Panc1 (cell line): ENCODE data around the gene MAPT. TPM values are rescaled to one million over a fixed set of nuclear protein-coding genes. Genes with fewer than 3 reads are reported as not detected.

Source experiments
- ATAC-seq: fragments of 200-7000 bp; cut with Tn5 transposase; 2 replicates; pipeline ENCODE4 v1.9.1; 2020; ENCODE audit warnings: mild to moderate bottlenecking, moderate library complexity
- BruUV-seq: library from RNA; stranded (reverse); fragments of 400-500 nt; replicated peaks from 2 replicates; lab custom pipeline; 2021; lab: Mats Ljungman, UMichigan
- CTCF ChIA-PET: fragments of 300-600 bp; sonication (Branson Sonifier 250); formaldehyde crosslinking; loops from one replicate; lab custom pipeline; 2022; ENCODE audit warnings: antibody characterized with exemption; lab: Charles Lee
- POLR2A ChIA-PET: fragments of 300-600 bp; sonication (Branson Sonifier 250); formaldehyde crosslinking; loops from one replicate; lab custom pipeline; 2022; ENCODE audit warnings: antibody characterized with exemption; lab: Charles Lee
- DNase-seq: peaks from one replicate; pipeline ENCODE4 v3.0.0-alpha.2; 2010; ENCODE audit warnings: low read depth, low spot score
- H3K27ac ChIP-seq: 2 replicates; pipeline ENCODE4 v1.5.1; 2011; ENCODE audit warnings: mild to moderate bottlenecking, low read length, inconsistent platforms
- H3K27me3 ChIP-seq: fragments of 200-500 bp; sonication (Bioruptor generic); 2 replicates; pipeline ENCODE4 v1.6.0; 2014; ENCODE audit warnings: low read length, inconsistent platforms; ENCODE audit not compliant: control insufficient read depth, insufficient read depth
- H3K36me3 ChIP-seq: fragments of 200-500 bp; sonication (Bioruptor generic); 2 replicates; pipeline ENCODE4 v1.5.1; 2014; ENCODE audit warnings: inconsistent platforms, mild to moderate bottlenecking, low read length, moderate library complexity; ENCODE audit not compliant: control insufficient read depth, insufficient read depth
- H3K4me1 ChIP-seq: 2 replicates; pipeline ENCODE4 v1.5.1; 2011; ENCODE audit warnings: inconsistent platforms, mild to moderate bottlenecking, low read length, moderate library complexity; ENCODE audit not compliant: control insufficient read depth, insufficient read depth
- H3K4me3 ChIP-seq, 2 experiments: 2 replicates each; pipeline ENCODE4 v1.5.1; 2011 to 2012; ENCODE audit warnings: low read depth in 2 of 2, low read length in 2 of 2, mild to moderate bottlenecking in 2 of 2, inconsistent platforms in 1 of 2, moderate library complexity in 1 of 2
- H3K9me3 ChIP-seq: fragments of 200-500 bp; sonication (Bioruptor generic); 2 replicates; pipeline ENCODE4 v1.5.1; 2014; ENCODE audit warnings: low read depth, mild to moderate bottlenecking, inconsistent platforms, low read length, moderate library complexity; ENCODE audit not compliant: control insufficient read depth, insufficient read depth
- POLR2AphosphoS5 ChIP-seq: IDR thresholded peaks from 2 replicates; pipeline ENCODE4 v1.6.1; 2012; ENCODE audit warnings: mild to moderate bottlenecking, low read depth, low read length, moderate library complexity
- REST ChIP-seq, 2 experiments: IDR thresholded peaks; 2 replicates each; pipeline ENCODE4 v1.6.1; 2011 to 2012; ENCODE audit warnings: low read depth in 2 of 2, control low read depth in 1 of 2, low read length in 1 of 2, mild to moderate bottlenecking in 1 of 2, moderate library complexity in 1 of 2; ENCODE audit not compliant: insufficient read depth in 1 of 2
- SIN3A ChIP-seq: IDR thresholded peaks from 2 replicates; pipeline ENCODE4 v1.6.1; 2012; ENCODE audit warnings: low read depth, mild to moderate bottlenecking, low read length, moderate library complexity, borderline replicate concordance; ENCODE audit not compliant: insufficient read depth
- TCF7L2 ChIP-seq: IDR thresholded peaks from 2 replicates; pipeline ENCODE4 v1.6.1; 2011; ENCODE audit warnings: mild to moderate bottlenecking, low read depth, low read length, inconsistent platforms
- in situ Hi-C: cut with HindIII; loops from 2 replicates; pipeline ENCODE4 v1.10.0; 2016; ENCODE audit warnings: low sequenced_read_pairs, low pct_unique_long_range_greater_than_20kb
- intact Hi-C: fragments of 100-400 bp; cut with micrococcal nuclease; formaldehyde crosslinking; loops from one replicate; pipeline ENCODE4 v1.10.0; 2022; ENCODE audit not compliant: unreplicated experiment
- total RNA-seq: library from RNA; stranded (reverse); gene quantifications from one replicate; pipeline ENCODE4 v1.2.1, GENCODE V29; 2021; ENCODE audit not compliant: unreplicated experiment
- TF ChIP-seq, protein P1 (sequence below): fragments of 450-650 bp; IDR thresholded peaks from 2 replicates; pipeline ENCODE4 v1.5.1; 2017; ENCODE audit warnings: mild to moderate bottlenecking

The MAPT gene
- total RNA-seq, 1 experiment from 2014 or later = 0.59 TPM

- H3K27ac ChIP-seq = no peak overlapping the region
- ChIA-PET POLR2A (no interaction called here), CTCF (no interaction called here)
- H3K4me3 ChIP-seq = no peak overlapping the region
- H3K36me3 ChIP-seq = no peaks in the 10 kb centered on the region; the same call in none of the 2 replicates
- no peaks in the 10 kb centered on the region for H3K27me3 ChIP-seq
- no peaks in the 10 kb centered on the region for H3K9me3 ChIP-seq
- DNase-seq (no peak), ATAC-seq (no peak)
- no peak for TF ChIP-seq TCF7L2
- TF ChIP-seq POLR2AphosphoS5 = no peak
- TF ChIP-seq, protein P1, sequence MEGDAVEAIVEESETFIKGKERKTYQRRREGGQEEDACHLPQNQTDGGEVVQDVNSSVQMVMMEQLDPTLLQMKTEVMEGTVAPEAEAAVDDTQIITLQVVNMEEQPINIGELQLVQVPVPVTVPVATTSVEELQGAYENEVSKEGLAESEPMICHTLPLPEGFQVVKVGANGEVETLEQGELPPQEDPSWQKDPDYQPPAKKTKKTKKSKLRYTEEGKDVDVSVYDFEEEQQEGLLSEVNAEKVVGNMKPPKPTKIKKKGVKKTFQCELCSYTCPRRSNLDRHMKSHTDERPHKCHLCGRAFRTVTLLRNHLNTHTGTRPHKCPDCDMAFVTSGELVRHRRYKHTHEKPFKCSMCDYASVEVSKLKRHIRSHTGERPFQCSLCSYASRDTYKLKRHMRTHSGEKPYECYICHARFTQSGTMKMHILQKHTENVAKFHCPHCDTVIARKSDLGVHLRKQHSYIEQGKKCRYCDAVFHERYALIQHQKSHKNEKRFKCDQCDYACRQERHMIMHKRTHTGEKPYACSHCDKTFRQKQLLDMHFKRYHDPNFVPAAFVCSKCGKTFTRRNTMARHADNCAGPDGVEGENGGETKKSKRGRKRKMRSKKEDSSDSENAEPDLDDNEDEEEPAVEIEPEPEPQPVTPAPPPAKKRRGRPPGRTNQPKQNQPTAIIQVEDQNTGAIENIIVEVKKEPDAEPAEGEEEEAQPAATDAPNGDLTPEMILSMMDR = no peak
- no peak for TF ChIP-seq SIN3A
- TF ChIP-seq REST (IDR thresholded peaks at IDR 0.05; ENCODE audit: insufficient read depth in 1 of 2, low read depth in 2 of 2, low read length in 1 of 2) = no peak
- in situ Hi-C loops (no loop called here), intact Hi-C loops (no loop called here)
- H3K4me1 ChIP-seq = no peaks in the 10 kb centered on the region
- no TSS peak for BruUV-seq
Observed at GRCh38 chr17:46057366-46057765, 163.0 kb downstream of the MAPT start.

DNA sequence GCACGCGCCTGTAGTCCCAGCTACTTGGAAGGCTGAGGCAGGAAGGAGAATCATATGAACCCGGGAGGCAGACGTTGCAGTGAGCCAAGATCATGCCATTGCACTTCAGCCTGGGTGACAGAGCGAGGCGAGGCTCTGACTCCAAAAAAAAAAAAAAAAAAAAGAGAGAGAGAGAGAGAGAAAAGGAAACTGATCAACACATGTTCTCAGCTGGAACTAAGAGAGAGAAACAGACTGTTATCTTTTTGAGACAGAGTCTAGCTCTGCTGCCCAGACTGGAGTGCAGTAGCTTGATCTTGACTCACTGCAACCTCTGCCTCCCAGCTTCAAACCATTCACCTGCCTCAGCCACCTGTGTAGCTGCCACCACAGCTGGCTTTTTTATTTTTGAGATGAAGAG, 165.1 kb downstream of the MAPT start:
- intact Hi-C loops = no loop called here

More for the DNA sequence above, 165.1 kb downstream of the MAPT start:
- Histone ChIP-seq H3K4me3 (no peak overlapping the region), H3K27me3 (no peaks in the 10 kb centered on the region), H3K4me1 (no peaks in the 10 kb centered on the region), H3K27ac (no peak overlapping the region), H3K9me3 (no peaks in the 10 kb centered on the region), H3K36me3 (no peaks in the 10 kb centered on the region; the same call in none of the 2 replicates)
- CTCF ChIA-PET = interaction anchor here (0.7 kb wide), 1 partner anchor 71 kb away, joined by 3 read pairs; no protein-coding TSS in a partner anchor
- TF ChIP-seq POLR2AphosphoS5 (no peak), TCF7L2 (no peak), SIN3A (no peak), REST (IDR thresholded peaks at IDR 0.05; ENCODE audit: insufficient read depth in 1 of 2, low read depth in 2 of 2, low read length in 1 of 2) (no peak)
- TF ChIP-seq, protein P1 = no peak
- in situ Hi-C loops = no loop called here
- DNase-seq (no peak), ATAC-seq (no peak)
- BruUV-seq = no TSS peak
- POLR2A ChIA-PET = no interaction called here
